Stimulated activated CD8-positive, alpha-beta memory T cell treated with anti-CD3 and anti-CD28 coated beads, Interleukin-12 subunit alpha, Interleukin-12 subunit beta, amount 100 ng/mL, for 1 hour (primary cell): ENCODE data around the gene MXRA8.
"Not testable (repeated sequence)": the region's sequence is repeated elsewhere in the genome, so short reads cannot be mapped to it uniquely, and the experiment has no call there.

Experiments
- DNase-seq: peaks from one replicate; pipeline ENCODE4 v3.0.0-alpha.2; 2020; ENCODE audit warnings: low read depth

Gene MXRA8, protein sequence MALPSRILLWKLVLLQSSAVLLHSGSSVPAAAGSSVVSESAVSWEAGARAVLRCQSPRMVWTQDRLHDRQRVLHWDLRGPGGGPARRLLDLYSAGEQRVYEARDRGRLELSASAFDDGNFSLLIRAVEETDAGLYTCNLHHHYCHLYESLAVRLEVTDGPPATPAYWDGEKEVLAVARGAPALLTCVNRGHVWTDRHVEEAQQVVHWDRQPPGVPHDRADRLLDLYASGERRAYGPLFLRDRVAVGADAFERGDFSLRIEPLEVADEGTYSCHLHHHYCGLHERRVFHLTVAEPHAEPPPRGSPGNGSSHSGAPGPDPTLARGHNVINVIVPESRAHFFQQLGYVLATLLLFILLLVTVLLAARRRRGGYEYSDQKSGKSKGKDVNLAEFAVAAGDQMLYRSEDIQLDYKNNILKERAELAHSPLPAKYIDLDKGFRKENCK

DNA sequence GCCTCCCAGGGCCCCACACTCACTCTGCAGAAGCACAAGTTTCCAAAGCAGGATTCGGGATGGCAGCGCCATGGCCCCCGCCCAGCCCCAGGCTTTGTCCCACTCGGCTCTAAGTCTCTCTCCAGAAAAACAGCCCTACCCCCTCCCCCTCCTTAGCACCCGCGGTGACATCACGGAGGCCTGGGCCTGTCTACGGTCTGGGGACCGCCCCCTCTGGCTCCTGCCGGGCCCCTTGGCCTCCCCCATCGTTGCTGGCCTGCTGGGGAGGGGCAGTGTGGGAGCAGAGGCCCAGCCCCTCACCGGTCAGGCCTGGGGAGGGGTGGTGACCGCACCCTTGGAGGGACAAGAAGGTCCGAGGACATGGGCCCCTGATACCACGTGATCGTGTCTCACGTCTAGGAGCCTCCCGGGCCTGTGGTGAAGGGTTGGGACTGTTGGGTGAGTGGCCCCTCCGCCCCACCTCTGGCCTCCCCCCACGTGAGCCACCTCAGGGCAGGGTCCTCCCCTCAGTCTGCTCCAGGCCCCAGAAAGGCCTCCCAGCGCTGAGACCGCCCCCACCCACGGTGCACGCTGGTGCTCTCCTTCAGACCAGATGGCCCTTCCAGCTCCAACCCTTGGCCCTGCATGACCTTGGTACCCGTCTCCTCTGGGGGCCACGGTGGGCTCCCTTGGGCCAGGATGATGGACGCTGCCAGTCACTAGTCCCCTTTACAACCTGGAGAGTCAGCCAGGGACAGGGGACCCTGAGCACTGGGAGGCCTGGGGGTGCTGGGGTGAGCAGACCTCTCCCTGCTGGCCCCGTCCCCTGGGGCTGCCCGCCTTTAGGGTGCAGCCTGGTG is at the start of gene MXRA8:
Gene MXRA8, minus strand, starts transcription at position 123 of the 839 bp plus-strand sequence. Its CDS starts 51 bp downstream, at position 72.
- no peak for DNase-seq

DNA sequence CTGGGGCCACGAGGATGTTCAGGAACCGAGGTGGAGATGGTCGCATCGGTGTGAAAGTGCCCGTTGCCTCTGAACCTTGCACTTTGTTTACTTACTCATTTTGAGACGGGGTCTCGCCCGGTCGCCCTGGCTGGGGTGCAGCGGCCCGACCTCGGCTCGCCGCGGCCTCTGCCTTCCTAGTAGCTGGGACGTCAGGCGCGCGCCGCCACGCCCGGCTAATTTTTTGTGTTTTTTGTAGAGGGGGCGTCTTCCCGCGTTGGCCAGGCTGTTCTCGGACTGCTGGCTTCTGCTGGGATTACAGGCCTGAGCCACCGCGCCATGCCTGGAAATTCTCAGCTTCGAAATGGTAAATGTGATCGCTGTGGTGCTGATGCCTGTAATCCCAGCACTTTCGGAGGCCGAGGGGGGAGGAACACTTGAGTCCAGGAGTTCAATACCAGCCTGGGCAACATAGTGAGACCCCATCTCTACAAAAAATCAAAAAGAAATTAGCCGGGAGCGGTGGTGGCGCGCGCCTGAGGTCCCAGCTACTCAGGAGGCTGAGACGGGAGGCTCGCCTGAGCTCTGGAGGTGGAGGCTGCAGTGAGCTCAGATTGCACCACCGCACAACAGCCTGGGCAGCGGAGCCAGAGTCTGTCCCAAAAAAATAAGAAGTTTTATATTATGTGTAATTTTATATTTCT is 49.4 kb upstream of the MXRA8 start:
- no peak for DNase-seq

DNA sequence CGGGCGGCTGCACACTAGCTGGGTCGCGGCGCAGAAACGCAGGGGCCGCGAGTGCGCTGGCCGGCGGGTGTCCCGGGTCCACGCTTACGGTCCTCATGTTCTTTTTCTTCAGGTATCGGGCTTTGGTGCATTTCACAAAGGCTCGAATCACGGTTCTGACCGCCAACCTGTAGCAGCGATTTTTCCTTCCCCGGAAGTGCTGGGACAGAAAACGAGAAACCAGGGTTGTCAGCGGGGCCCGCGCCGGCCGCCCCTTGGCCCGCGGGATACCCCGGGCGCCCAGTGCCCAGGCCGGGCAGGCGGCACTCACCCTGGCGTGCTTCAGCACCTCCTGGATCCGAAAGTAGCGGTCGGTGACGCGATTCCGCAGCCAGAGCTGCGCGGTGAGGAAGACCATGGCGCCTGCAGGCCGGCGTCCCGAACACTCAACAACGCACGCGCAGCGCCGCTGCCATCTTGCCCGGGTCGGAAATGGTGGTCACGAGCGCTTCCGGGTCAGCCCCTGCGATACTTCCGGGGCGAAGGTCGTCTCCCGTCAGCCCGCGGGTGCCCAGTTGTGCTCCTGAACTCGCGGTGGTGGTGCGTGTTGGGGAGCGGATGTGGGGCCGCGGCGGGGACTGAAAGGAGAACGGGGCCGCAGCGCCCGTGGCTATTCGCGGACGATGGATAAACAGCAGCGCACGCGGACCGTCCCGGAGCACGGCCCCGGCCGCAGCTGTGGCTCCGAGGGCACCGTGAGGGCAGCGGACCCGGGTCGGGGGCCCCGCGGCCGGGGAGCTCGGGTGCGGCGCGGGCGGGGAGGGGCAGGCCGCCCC is 48.7 kb upstream of the MXRA8 start, which contains the start of gene MRPL20:
Gene MRPL20, minus strand, starts transcription at position 473 of the 815 bp plus-strand sequence. Its CDS starts 76 bp downstream, at position 397.
- DNase-seq = peak; percentile 93

DNA sequence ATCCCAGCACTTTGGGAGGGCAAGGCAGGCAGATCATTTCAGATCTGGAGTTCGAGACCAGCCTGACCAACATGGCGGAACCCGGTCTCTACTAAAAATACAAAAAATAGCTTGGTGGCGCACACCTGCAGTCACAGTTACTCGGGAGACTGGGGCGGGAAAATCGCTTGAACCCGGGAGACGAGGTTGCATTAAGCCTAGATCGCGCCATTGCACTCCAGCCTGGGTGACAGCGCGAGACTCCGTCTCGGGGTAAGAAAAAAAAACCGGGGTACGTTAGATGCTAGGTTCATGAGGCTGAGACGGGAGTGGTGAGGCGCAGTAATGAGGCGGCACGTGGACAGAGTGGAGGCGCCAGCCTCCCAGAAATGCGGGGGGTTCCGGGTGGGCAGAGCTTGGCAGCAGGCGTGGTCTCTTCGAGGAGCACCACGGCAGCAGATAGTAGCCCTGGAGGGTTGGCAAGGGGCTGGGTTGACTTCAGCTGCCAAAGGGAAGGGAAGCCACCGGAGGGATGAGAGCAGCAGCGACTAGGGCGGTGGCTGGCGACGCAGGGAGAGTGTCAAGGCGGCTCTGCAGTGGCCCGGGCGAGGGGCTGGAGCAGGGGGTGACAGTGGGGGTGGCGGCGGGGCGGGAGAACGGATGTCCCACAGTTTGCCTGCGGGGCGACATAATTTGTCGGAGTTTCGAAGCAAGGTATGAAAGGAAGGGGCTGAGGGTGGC is 47.9 kb upstream of the MXRA8 start:
- no peak for DNase-seq

DNA sequence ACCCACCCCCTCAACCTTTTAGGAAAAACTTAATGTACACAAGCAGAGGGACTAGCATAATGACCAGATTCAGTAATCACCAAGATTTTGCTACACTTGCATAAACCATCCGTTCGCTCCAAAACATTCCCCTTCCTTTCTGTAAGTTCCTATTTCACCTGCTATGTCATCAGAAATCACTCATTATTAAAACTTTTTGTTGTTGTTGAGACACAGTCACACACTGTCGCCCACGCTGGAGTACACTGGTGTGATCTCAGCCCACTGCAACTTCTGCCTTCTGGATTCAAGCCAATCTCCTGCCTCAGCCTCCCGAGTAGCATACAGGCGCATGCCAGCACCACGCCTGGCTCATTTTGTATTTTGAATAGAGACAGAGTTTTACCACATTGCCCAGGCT is 45.3 kb upstream of the MXRA8 start:
- DNase-seq = no peak

DNA sequence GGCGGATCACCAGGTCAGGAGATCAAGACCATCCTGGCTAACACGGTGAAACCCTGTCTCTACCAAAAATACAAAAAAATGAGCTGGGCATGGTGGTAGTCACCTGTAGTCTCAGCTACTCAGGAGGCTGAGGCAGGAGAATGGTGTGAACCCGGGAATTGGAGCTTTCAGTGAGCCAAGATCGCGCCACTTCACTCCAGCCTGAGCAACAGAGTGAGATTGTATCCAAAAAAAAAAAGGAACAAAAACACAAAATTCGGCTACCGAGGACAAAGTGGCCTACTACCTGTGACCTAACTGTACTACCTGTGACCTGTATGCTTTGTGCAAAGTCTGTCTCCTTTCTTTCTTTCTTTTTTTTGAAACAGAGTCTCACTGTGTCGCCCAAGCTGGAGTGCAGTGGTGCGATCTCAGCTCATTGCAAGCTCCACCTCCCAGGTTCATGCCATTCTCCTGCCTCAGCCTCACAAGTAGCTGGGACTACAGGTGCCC is 44.6 kb upstream of the MXRA8 start:
- DNase-seq = not testable (repeated sequence)

DNA sequence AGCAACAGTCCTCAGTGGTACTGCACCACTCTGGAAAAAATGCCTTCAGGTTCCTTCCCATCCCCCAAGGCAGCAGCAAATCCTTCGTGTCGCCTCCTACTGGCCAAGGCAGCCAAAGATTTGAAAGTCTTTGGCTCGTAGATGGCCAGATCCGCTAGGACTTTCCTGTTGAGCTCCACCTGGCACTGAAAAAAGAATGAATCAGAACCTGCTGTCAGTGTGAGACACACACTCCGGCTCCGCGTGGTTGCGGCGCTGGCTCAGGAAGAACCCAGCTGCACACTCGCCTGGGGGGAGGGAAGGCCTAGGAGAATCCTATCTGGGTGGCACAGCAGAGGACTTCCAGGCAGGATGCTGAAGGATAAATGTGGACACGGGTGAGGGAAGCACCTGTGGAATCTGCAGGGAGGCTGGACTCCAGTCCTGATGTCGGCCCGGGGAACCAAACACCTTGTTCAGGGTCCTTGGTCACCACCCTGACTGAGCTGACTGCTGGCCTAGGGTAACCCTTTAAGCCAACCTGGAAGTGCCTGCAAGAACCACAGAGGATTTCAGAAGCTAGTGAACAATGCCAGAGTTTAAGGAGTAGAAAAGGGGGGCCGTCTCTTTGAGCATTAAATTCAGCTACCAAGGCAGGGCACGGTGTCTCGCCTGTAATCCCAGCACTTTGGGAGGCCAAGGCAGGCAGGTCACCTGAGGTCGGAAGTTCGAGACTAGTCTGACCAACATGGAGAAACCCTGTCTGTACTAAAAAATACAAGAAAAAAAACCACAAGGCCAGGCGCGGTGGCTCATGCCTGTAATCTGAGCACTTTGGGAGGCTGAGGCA is 43.9 kb upstream of the MXRA8 start:
- no peak for DNase-seq

DNA sequence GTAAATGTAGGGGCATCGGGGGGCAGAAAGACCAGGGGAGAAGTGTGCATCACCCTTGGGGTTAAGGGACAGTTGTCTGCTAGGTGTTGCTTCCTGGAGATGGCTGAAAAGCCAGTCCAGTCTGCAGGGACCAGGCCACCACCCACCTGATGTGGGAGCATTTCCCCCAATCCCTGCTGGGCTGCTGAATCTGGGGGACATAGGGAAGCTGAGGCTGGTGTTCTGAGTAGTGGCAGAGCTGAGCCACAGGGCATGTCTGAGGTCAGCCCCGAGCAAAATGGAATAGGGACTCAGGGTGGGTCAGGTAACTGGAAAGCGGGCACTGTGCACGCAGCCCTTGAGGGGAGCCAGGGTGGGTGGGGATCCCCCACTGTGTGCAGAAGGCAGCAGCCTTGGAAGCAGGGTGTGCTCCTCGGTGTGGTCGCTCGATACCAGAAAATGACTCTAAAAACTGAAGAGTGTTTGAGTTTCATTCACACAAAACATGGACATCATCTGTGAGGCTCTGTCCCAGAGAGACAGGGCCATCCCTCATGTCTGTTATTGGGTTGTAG is 43.2 kb upstream of the MXRA8 start:
- no peak for DNase-seq

DNA sequence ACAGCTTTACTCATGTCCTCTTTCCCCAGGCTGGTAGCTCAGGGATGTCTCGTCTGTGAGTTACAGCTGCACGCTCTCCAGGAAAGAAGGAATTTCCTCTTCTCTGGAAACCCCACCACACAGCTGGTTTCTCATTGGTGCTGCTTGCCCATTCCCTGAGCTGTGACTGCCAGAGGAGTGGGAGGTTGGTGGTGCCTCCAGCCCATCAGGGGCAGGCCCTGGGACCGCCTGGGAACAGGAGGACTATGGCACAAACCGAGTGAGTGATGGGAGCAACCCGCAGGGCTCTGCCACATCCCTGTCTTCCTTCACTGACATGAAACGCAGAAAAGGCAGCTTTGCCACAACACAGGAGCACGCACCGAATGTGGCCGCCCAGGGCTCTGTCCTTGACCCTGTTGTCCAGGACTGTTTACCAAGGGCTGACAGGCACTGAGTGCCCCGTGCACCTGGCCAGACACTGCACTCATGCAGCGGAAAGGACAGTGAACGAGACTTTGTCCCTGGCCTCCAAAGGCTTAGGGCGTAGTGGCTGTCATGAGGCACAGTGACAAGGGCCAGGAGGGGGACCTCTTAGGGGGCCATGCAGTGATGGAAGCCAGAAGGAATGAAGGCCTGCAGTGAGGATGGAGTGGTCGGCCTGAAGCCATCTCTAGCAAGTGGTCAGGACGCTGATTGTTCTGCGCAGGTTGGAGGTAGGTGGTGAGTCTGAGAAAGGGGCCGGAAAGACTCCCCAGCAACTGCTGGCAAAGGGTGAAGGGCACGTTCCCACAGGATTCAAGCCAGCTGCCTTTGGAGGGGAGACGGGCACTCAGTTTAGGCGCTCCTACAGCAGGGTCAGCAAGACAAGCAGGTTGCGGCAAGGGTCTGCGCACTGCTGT is 42.5 kb upstream of the MXRA8 start:
- no peak for DNase-seq

DNA sequence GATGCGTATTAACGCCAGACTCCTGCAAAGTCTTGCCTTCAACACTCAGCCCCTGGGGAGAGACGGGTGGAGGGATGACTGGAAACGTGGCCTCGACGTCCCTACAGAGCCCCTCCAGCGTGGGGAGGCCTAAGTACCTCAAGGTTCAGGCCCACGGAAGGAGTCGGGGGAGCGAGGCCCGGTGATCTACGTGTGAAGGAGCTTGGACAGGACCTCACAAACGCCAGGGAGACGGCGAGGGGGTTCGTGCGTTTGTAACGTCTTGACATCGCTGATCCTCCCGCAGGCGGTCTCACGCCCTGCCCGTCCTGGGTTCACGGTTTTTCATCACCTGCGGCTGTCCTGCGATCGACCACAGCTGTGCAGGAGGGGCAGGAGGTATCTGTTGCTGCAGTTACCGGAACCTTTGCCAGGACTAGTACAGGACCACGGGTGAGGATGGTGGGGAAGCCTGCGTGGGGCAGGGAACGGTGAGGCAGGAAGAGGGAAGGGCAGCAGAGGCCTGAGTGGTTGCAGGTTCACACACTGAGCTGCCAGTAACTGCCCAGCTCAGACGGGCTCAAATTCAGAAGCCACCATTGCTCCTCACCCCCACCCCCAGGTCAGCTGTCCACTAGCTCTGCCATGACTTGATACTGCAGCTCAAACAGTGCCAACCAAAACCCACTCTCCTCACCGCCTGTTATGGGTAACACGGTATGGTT is 41.7 kb upstream of the MXRA8 start:
- DNase-seq = no peak

DNA sequence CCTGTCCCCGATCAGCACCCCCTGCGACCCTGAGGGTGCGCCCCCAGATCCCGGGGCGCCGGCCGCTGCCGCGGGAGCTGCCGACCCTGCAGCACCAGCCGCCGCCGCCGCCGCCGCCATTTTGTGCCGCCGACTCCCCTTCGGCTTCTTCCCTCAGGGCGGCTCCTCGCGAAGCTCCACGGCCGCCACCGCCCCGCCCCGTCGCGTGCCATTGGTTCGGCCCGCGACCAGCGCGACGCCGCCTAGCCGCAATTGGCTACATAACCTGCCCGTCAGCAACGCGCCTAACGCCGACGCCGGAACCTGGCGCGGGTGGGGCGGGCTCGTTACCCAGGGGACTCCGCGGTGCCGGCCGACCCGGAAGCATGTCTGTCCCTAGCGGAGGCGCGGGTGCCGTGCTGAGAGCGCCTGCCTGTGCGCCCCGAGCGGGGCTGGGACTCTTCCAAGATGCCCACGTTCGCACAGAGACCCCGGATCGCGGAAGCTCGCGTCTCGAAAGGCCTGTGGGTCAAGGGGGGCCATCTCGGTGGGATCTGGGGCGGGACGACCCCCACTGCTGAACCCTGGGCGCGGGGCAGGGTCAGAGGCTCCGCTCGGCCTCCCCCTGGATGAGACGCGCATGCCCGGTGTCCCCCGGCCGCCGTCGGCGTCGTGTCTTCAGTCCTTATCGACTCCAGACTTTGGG is 41.0 kb upstream of the MXRA8 start, which contains the start of gene CCNL2:
Gene CCNL2, minus strand, starts transcription at position 149 of the 685 bp plus-strand sequence. Its CDS starts 29 bp downstream, at position 120.
- DNase-seq = peak; percentile 98

DNA sequence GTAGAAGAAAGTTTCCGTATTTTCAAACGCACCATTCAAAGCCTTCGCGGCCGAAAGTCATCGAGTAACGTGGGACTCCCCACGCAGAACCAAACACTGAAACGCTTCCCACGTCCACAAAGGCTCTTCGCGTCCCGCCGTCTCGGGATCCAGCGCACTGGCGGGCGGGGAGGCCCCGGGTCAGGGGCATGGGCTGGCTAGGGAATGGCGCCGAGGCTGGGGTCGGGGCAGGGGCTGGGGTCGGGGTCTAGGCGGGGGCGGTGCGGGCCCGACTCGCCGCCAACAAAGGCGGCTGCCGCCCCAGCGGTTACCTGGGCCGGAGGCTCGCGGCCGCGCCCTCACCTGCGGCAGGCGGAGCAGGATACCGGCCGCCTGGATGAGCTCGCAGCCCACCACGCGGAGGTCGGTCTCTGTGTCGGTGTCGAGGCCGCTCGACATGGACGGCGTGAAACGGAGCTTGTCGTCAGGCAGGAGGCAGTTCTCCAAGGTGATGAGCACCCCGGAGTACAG is 40.4 kb upstream of the MXRA8 start:
- no peak for DNase-seq

DNA sequence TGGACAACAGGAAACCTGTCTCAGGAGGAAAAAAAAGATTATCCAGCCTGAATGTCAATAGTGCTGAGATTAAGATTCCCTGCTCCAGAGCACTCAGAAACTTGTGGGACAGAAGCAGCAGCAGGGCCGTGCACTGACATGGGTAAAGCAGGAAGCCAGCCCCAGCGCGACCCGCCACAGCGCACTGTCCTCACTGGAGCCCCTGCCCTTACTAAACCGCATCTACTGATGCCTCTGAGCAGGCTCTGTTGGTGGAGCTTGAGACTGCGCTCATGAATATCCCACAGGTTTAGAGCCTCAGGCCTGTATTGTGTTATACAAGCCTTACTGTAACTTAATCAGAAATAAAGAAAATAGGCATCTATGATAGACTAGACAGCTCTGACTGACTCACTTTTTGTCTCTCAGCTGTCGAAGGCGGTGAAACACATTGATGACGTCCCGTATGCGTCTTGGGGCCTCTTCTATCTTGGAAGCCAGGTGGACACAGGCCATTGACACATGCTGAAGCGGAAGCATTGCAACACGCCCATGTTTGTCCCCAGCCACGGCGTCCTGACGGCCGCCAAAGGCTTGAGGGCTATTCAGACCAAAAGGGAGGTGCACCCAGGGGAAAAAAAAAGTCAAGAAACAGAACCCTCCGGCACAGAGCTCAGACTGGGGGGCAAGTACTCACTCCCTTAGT is 39.6 kb upstream of the MXRA8 start:
- DNase-seq = no peak

DNA sequence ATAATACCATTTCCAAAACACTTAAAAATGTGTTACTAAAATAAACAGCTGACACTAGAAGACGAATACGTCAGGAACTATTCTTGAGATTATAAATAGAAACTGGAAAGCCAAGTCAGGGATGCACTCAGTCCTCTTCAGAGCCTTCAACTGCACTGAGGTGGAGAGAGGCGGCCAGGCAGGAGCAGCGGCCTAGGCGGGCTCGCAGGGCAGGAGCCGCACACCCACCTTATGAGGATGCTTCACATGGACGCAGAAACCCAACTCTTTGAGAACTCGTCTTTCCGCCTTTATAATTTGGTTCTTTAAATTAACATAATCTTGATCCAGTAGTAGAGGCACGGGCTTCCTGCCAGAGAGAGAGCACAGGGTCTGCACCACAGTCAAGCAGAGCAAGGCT is 36.8 kb upstream of the MXRA8 start:
- no peak for DNase-seq

DNA sequence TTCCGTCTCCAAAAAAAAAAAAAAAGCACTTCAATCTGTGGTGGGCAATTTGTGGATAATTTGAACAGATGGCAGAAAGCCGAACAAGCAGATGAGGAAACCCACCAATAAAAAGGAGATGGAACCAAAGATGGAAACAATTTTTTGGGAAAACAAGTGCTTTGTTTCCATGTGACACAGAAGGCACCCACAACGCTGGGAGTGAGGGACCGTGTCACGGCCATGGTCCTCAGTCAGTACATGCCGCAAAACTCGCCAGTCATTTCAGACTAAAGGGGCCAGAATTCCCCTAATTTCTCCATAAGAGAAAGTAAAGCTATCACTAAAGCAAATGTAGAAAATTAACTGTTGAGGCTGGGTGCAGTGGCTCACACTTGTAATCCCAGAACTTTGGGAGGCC is 35.8 kb upstream of the MXRA8 start:
- no peak for DNase-seq

DNA sequence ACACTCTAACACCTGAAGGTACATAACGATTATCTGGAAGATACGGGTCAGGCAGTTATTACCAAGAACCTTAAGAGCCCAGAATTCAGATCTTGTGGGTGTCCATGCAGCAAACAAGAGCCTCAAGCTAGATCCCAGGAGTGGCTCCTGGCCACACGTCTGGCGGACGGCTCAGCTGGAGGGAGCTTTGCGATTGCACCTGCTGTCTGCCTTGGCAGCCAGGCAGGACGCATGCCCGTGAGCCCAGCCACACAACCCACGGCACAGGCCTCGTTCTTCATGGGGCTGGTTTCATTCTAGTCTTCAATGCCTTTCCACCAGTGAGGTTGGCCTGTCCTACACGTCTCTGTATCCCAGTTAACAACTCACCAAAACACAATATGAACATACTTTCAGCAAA is 35.1 kb upstream of the MXRA8 start:
- DNase-seq = no peak
